ENCODE measurements around the gene PRPF38A.
A peak's percentile ranks its signal among the peaks of the same experiment; 100 is the strongest.
"Not testable (repeated sequence)": the region's sequence is repeated elsewhere in the genome, so short reads cannot be mapped to it uniquely, and the experiment has no call there.

PRPF38A gene

DNA sequence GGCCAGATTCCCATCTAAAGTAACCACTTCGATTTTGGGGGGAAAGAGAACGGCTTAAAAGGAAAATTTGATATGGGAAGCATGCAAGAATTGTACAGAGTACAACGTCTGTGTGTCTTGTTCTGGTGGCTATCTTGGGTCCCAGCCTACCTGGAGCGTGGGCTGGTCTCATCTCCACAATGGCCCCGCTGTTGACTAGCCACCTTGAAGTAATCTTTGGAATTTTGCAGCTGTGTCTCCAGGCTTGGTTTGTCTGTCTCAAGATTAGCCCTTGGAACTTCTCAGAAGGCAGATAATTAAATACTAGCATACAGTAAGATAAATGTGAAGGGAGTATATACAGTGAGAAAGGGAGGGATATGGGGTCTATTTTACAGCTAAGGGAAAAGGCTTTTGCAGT is 37.1 kb upstream of the PRPF38A start:
- Histone ChIP-seq H3K4ac (ENCODE audit: low read depth in 1 of 2, low read length in 2 of 2) (no peak overlapping the region), H3K4me1 (ENCODE audit: control insufficient read depth, insufficient read depth, low read depth, low read length) (peaks cover 20% of the 10 kb centered on the region), H3K4me2 (ENCODE audit: low read length, poor library complexity, severe bottlenecking) (no peak overlapping the region), H4K8ac (ENCODE audit: low read length) (no peak overlapping the region), H2AK5ac (ENCODE audit: low read length, severe bottlenecking) (peak overlapping the region; percentile 21), H3K18ac (ENCODE audit: low read depth in 1 of 2, low read length in 2 of 2) (no peak overlapping the region), H2BK5ac (ENCODE audit: low read depth, low read length, poor library complexity, severe bottlenecking) (no peak overlapping the region), H4K91ac (ENCODE audit: low read length) (no peak overlapping the region), H3K4me3 (ENCODE audit: insufficient read depth in 1 of 2, low read depth in 1 of 2, low read length in 2 of 2) (no peak overlapping the region), H3K14ac (ENCODE audit: low read length in 2 of 2) (no peak overlapping the region), H3K9me3 (ENCODE audit: control insufficient read depth, low read length) (no peaks in the 10 kb centered on the region), H3K79me1 (replicated peaks; ENCODE audit: low read length, poor library complexity, severe bottlenecking) (peaks cover 13% of the 10 kb centered on the region), H2BK12ac (ENCODE audit: low read length in 2 of 2) (no peak overlapping the region), H2BK120ac (ENCODE audit: low read depth, low read length) (no peak overlapping the region), H3K36me3 (ENCODE audit: control insufficient read depth in 1 of 2, insufficient read depth in 2 of 2, low read depth in 1 of 2, low read length in 2 of 2) (peaks cover 8 to 14% of the 10 kb centered on the region in 2 experiments), H2AFZ (ENCODE audit: low read depth, low read length) (no peak overlapping the region), H3K27ac (ENCODE audit: low read length, poor library complexity, severe bottlenecking) (no peak overlapping the region), H3K23ac (ENCODE audit: low read length in 2 of 2) (no peak overlapping the region), H3K9ac (ENCODE audit: low read length) (no peak overlapping the region), H2BK15ac (ENCODE audit: low read depth, poor library complexity, severe bottlenecking) (no peak overlapping the region), H3K27me3 (ENCODE audit: control insufficient read depth in 1 of 2, insufficient read depth in 1 of 2, low read length in 2 of 2) (no peaks in the 10 kb centered on the region)
- no peak for DNase-seq
- 95% methylated on average over 5 of the region's 5 CpGs for WGBS

- H4K8ac ChIP-seq (ENCODE audit: low read length), result peak overlapping the region; percentile 87
- peak overlapping the region in 1 of 2 experiments; percentile 61 for H3K18ac ChIP-seq (ENCODE audit: low read depth in 1 of 2, low read length in 2 of 2)
- WGBS, result 8% methylated on average over 45 of the region's 51 CpGs
Observed at GRCh38 chr1:52368383-52369172, 35.8 kb upstream of the PRPF38A start.

DNA sequence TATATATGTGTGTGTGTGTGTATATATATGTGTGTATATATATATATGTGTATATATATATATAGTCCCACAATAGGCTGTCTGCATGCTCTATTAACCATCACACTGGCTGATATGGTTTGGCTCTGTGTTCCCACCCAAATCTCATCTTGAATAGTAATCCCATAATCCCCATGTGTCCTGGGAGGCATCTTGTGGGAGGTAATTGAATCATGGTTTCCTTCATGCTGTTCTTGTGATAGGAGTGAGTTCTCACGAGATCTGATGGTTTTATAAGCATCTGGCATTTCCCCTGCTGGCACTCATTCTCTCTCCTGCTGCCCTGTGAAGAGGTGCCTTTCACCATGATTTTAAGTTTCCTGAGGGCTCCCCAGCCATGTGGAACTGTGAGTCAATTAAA is 34.6 kb upstream of the PRPF38A start:
- H3K4ac ChIP-seq (ENCODE audit: low read depth in 1 of 2, low read length in 2 of 2); H3K36me3 ChIP-seq (ENCODE audit: control insufficient read depth in 1 of 2, insufficient read depth in 2 of 2, low read depth in 1 of 2, low read length in 2 of 2); H2AFZ ChIP-seq (ENCODE audit: low read depth, low read length); H3K4me3 ChIP-seq (ENCODE audit: insufficient read depth in 1 of 2, low read depth in 1 of 2, low read length in 2 of 2); H4K8ac ChIP-seq (ENCODE audit: low read length); H3K4me1 ChIP-seq (ENCODE audit: control insufficient read depth, insufficient read depth, low read depth, low read length); H3K27me3 ChIP-seq (ENCODE audit: control insufficient read depth in 1 of 2, insufficient read depth in 1 of 2, low read length in 2 of 2); H2AK5ac ChIP-seq (ENCODE audit: low read length, severe bottlenecking); H3K4me2 ChIP-seq (ENCODE audit: low read length, poor library complexity, severe bottlenecking); H2BK120ac ChIP-seq (ENCODE audit: low read depth, low read length); H2BK15ac ChIP-seq (ENCODE audit: low read depth, poor library complexity, severe bottlenecking); H2BK5ac ChIP-seq (ENCODE audit: low read depth, low read length, poor library complexity, severe bottlenecking); H3K79me1 ChIP-seq (replicated peaks; ENCODE audit: low read length, poor library complexity, severe bottlenecking); H3K27ac ChIP-seq (ENCODE audit: low read length, poor library complexity, severe bottlenecking); H3K14ac ChIP-seq (ENCODE audit: low read length in 2 of 2); H3K9me3 ChIP-seq (ENCODE audit: control insufficient read depth, low read length); H3K23ac ChIP-seq (ENCODE audit: low read length in 2 of 2); H3K18ac ChIP-seq (ENCODE audit: low read depth in 1 of 2, low read length in 2 of 2); H4K91ac ChIP-seq (ENCODE audit: low read length); H2BK12ac ChIP-seq (ENCODE audit: low read length in 2 of 2); H3K9ac ChIP-seq (ENCODE audit: low read length); DNase-seq: not testable (repeated sequence)
- whole genome bisulfite sequencing, result 90% methylated on average over 1 of the region's 1 CpG

More at GRCh38 chr1:52368383-52369172, 35.8 kb upstream of the PRPF38A start:
- peaks cover 8% of the 10 kb centered on the region for H3K79me1 ChIP-seq (replicated peaks; ENCODE audit: low read length, poor library complexity, severe bottlenecking)
- no peak overlapping the region for H2AK5ac ChIP-seq (ENCODE audit: low read length, severe bottlenecking)
- no peak overlapping the region for H3K23ac ChIP-seq (ENCODE audit: low read length in 2 of 2)
- H3K4ac ChIP-seq (ENCODE audit: low read depth in 1 of 2, low read length in 2 of 2), result peak overlapping the region in 1 of 2 experiments; percentile 79
- H3K4me1 ChIP-seq (ENCODE audit: control insufficient read depth, insufficient read depth, low read depth, low read length), result peaks cover 17% of the 10 kb centered on the region
- peak overlapping the region; percentile 84 for H3K4me2 ChIP-seq (ENCODE audit: low read length, poor library complexity, severe bottlenecking)
- H4K91ac ChIP-seq (ENCODE audit: low read length), result peak overlapping the region; percentile 78
- H2BK5ac ChIP-seq (ENCODE audit: low read depth, low read length, poor library complexity, severe bottlenecking), result no peak overlapping the region
- peak overlapping the region; percentile 68 for H2BK120ac ChIP-seq (ENCODE audit: low read depth, low read length)
- H3K36me3 ChIP-seq (ENCODE audit: control insufficient read depth in 1 of 2, insufficient read depth in 2 of 2, low read depth in 1 of 2, low read length in 2 of 2), result peaks cover 7% of the 10 kb centered on the region in 2 experiments
- H3K4me3 ChIP-seq (ENCODE audit: insufficient read depth in 1 of 2, low read depth in 1 of 2, low read length in 2 of 2), result peak overlapping the region; percentile 65 to 73
- no peaks in the 10 kb centered on the region for H3K27me3 ChIP-seq (ENCODE audit: control insufficient read depth in 1 of 2, insufficient read depth in 1 of 2, low read length in 2 of 2)
- H2AFZ ChIP-seq (ENCODE audit: low read depth, low read length), result peak overlapping the region; percentile 80
- H3K27ac ChIP-seq (ENCODE audit: low read length, poor library complexity, severe bottlenecking), result no peak overlapping the region
- no peak overlapping the region for H3K14ac ChIP-seq (ENCODE audit: low read length in 2 of 2)
- peak overlapping the region; percentile 61 for H3K9ac ChIP-seq (ENCODE audit: low read length)
- no peaks in the 10 kb centered on the region for H3K9me3 ChIP-seq (ENCODE audit: control insufficient read depth, low read length)
- H2BK12ac ChIP-seq (ENCODE audit: low read length in 2 of 2), result no peak overlapping the region
- DNase-seq, result peak; percentile 56
- no peak overlapping the region for H2BK15ac ChIP-seq (ENCODE audit: low read depth, poor library complexity, severe bottlenecking)

DNA sequence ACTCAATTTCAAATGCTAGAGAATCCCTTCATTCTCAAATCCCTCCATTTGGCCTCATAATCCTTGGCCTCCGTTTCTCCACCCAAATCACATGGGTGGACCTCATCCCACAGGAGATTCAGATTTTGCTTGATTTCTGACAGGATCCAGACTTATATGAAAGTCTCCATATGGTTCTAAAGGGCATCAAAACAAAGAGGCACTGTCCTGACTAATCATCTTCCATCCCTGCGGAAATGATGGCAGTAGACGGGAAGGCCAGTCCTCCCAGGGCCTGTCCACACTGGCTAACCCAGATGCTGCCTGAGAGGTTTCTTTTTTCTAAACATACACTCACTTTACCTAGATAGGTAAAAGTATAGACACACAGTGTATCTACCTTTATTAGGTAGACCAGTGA is 19.0 kb upstream of the PRPF38A start:
- Histone ChIP-seq H2BK5ac (ENCODE audit: low read depth, low read length, poor library complexity, severe bottlenecking) (no peak overlapping the region), H3K27ac (ENCODE audit: low read length, poor library complexity, severe bottlenecking) (no peak overlapping the region), H2BK15ac (ENCODE audit: low read depth, poor library complexity, severe bottlenecking) (no peak overlapping the region), H4K91ac (ENCODE audit: low read length) (no peak overlapping the region), H3K27me3 (ENCODE audit: control insufficient read depth in 1 of 2, insufficient read depth in 1 of 2, low read length in 2 of 2) (no peaks in the 10 kb centered on the region), H3K23ac (ENCODE audit: low read length in 2 of 2) (no peak overlapping the region), H3K36me3 (ENCODE audit: control insufficient read depth in 1 of 2, insufficient read depth in 2 of 2, low read depth in 1 of 2, low read length in 2 of 2) (peaks cover 13 to 20% of the 10 kb centered on the region in 2 experiments), H3K4ac (ENCODE audit: low read depth in 1 of 2, low read length in 2 of 2) (no peak overlapping the region), H3K18ac (ENCODE audit: low read depth in 1 of 2, low read length in 2 of 2) (no peak overlapping the region), H3K9me3 (ENCODE audit: control insufficient read depth, low read length) (no peaks in the 10 kb centered on the region), H3K4me2 (ENCODE audit: low read length, poor library complexity, severe bottlenecking) (no peak overlapping the region), H4K8ac (ENCODE audit: low read length) (no peak overlapping the region), H3K4me1 (ENCODE audit: control insufficient read depth, insufficient read depth, low read depth, low read length) (no peaks in the 10 kb centered on the region), H2BK120ac (ENCODE audit: low read depth, low read length) (no peak overlapping the region), H3K9ac (ENCODE audit: low read length) (no peak overlapping the region), H3K14ac (ENCODE audit: low read length in 2 of 2) (no peak overlapping the region), H2BK12ac (ENCODE audit: low read length in 2 of 2) (no peak overlapping the region), H3K79me1 (replicated peaks; ENCODE audit: low read length, poor library complexity, severe bottlenecking) (peaks cover 2% of the 10 kb centered on the region), H2AFZ (ENCODE audit: low read depth, low read length) (no peak overlapping the region), H3K4me3 (ENCODE audit: insufficient read depth in 1 of 2, low read depth in 1 of 2, low read length in 2 of 2) (no peak overlapping the region), H2AK5ac (ENCODE audit: low read length, severe bottlenecking) (no peak overlapping the region)
- 96% methylated on average over 3 of the region's 3 CpGs for WGBS
- no peak for DNase-seq

All from mesenchymal stem cell (in vitro differentiated cells and primary cell).